ENCODE data around the gene MYO7A.

Gene MYO7A

GRCh38 chr11:77148963-77149715, 21.1 kb downstream of the MYO7A start:
- Histone ChIP-seq H3K4me1 (ENCODE audit: control insufficient read depth, insufficient read depth, low read length) (no peaks in the 10 kb centered on the region), H3K9ac (ENCODE audit: low read length in 2 of 2) (no peak overlapping the region), H3K36me3 (ENCODE audit: control insufficient read depth in 2 of 2, insufficient read depth in 2 of 2, low read length in 2 of 2) (no peaks in the 10 kb centered on the region), H3K4me3 (ENCODE audit: low read length in 2 of 2) (no peak overlapping the region), H3K27me3 (ENCODE audit: control insufficient read depth in 1 of 2, insufficient read depth in 2 of 2, low read length in 2 of 2) (peaks cover 2 to 7% of the 10 kb centered on the region in 2 donors), H3K9me3 (ENCODE audit: control insufficient read depth in 2 of 2, low read length in 2 of 2) (no peaks in the 10 kb centered on the region), H3K27ac (ENCODE audit: low read length) (no peak overlapping the region)

DNA sequence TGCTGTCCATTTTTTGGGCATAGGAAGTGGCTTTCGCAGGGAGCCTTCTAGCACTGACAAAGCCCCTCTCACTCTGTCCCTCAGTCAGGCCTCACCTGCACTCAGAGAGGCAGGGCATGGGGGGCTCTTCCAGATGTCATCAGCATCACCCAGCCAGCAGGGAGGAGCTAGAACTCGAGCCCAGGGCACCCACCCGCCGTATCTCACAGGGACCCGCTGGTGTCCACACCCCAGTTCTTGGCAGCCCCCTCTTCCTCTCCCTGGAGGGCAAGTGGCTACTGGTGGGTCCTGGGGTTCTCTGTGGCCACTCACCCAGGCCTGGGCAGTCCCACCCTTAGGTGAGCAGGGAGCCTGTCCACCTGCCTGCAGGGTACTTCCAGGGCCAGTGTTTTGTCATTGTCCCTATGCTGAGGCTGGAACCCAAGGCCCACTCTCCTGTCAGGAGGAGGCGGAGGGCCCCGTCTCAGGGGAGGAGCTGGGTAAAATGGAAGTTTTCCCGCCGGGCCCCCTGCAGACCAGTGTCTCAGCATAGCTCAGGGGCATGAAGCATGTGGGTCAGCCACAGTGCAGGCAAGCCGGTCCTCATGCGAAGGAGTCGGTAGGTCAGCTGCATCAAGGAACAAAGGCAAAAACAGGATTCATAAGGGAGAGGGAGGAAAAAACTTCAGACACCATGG, 21.8 kb downstream of the MYO7A start:
- H3K9ac ChIP-seq (ENCODE audit: low read length in 2 of 2), result no peak overlapping the region

DNA sequence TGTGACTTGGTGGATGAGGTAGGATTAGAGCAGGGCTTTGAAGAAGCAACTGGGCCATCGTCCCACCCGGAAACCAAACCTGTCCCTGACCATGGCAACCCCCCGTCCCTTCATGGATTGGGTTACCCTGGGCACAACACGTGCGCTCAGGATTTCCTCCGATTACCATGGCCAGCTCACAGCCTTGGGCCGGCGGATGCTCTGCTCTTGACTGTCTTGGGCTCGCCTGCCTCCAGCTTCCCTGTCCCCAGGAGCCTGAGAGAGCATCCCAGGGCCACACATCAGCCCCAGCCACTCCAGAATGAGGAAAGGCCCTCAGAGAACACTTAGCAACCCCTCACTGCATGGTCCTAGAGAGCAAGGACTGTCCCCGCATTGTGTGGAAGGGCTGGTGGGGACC, 22.8 kb downstream of the MYO7A start:
- H3K36me3 ChIP-seq (ENCODE audit: control insufficient read depth in 2 of 2, insufficient read depth in 2 of 2, low read length in 2 of 2), result no peaks in the 10 kb centered on the region
- no peak overlapping the region for H3K9ac ChIP-seq (ENCODE audit: low read length in 2 of 2)
- H3K9me3 ChIP-seq (ENCODE audit: control insufficient read depth in 2 of 2, low read length in 2 of 2), result no peaks in the 10 kb centered on the region
- H3K4me1 ChIP-seq (ENCODE audit: control insufficient read depth, insufficient read depth, low read length), result no peaks in the 10 kb centered on the region
- peaks cover 2 to 7% of the 10 kb centered on the region in 2 donors for H3K27me3 ChIP-seq (ENCODE audit: control insufficient read depth in 1 of 2, insufficient read depth in 2 of 2, low read length in 2 of 2)
- no peak overlapping the region for H3K27ac ChIP-seq (ENCODE audit: low read length)
- no peak overlapping the region for H3K4me3 ChIP-seq (ENCODE audit: low read length in 2 of 2)

More for the DNA sequence above, 21.8 kb downstream of the MYO7A start:
- H3K27me3 ChIP-seq (ENCODE audit: control insufficient read depth in 1 of 2, insufficient read depth in 2 of 2, low read length in 2 of 2), result peaks cover 2 to 7% of the 10 kb centered on the region in 2 donors
- no peaks in the 10 kb centered on the region for H3K9me3 ChIP-seq (ENCODE audit: control insufficient read depth in 2 of 2, low read length in 2 of 2)
- H3K4me3 ChIP-seq (ENCODE audit: low read length in 2 of 2), result no peak overlapping the region
- no peaks in the 10 kb centered on the region for H3K36me3 ChIP-seq (ENCODE audit: control insufficient read depth in 2 of 2, insufficient read depth in 2 of 2, low read length in 2 of 2)
- H3K4me1 ChIP-seq (ENCODE audit: control insufficient read depth, insufficient read depth, low read length), result no peaks in the 10 kb centered on the region
- no peak overlapping the region for H3K27ac ChIP-seq (ENCODE audit: low read length)

DNA sequence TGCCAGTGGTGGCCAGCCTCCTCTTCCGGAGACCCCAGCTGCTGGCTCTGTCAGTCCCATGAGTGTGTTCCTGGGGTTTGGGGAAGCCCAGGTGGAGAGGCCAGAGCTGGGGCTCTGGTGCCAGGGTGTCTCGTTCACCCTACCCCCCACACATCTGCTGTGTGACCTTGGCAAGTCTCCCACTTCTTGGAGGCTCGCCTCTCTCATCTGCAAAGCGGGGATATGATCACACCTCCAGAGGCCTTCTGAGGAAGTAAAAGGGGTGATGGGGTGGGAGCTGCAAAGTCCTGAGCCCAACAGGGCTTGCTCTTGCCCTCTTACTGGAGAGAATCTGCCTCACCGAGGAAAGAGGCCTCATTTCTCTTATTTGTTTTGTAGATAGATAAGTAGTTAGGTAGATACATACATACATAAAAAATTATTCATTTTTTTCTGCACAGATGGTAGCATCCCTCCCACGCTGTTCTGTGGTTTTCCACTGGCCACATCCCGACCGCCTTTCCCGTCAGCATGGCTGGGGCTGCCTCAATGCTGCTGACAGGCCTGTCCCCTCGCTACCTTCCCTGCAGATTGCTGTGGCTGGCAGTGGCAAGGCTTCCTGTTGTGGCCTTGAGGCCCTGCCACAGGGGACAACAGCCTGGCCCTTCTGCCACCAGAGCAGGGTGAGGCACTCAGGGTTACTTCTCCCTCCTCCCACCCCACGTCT, 23.9 kb downstream of the MYO7A start:
- Histone ChIP-seq H3K9ac (ENCODE audit: low read length in 2 of 2) (no peak overlapping the region), H3K27ac (ENCODE audit: low read length) (no peak overlapping the region), H3K4me1 (ENCODE audit: control insufficient read depth, insufficient read depth, low read length) (no peaks in the 10 kb centered on the region), H3K4me3 (ENCODE audit: low read length in 2 of 2) (no peak overlapping the region), H3K9me3 (ENCODE audit: control insufficient read depth in 2 of 2, low read length in 2 of 2) (no peaks in the 10 kb centered on the region), H3K36me3 (ENCODE audit: control insufficient read depth in 2 of 2, insufficient read depth in 2 of 2, low read length in 2 of 2) (no peaks in the 10 kb centered on the region), H3K27me3 (ENCODE audit: control insufficient read depth in 1 of 2, insufficient read depth in 2 of 2, low read length in 2 of 2) (peaks cover 2 to 7% of the 10 kb centered on the region in 2 donors)

- H3K4me3 ChIP-seq (ENCODE audit: low read length in 2 of 2), result no peak overlapping the region
- no peaks in the 10 kb centered on the region for H3K4me1 ChIP-seq (ENCODE audit: control insufficient read depth, insufficient read depth, low read length)
- H3K27me3 ChIP-seq (ENCODE audit: control insufficient read depth in 1 of 2, insufficient read depth in 2 of 2, low read length in 2 of 2), result peaks cover 2 to 4% of the 10 kb centered on the region in 2 donors
- H3K36me3 ChIP-seq (ENCODE audit: control insufficient read depth in 2 of 2, insufficient read depth in 2 of 2, low read length in 2 of 2), result no peaks in the 10 kb centered on the region
- no peak overlapping the region for H3K27ac ChIP-seq (ENCODE audit: low read length)
- no peak overlapping the region for H3K9ac ChIP-seq (ENCODE audit: low read length in 2 of 2)
- H3K9me3 ChIP-seq (ENCODE audit: control insufficient read depth in 2 of 2, low read length in 2 of 2), result no peaks in the 10 kb centered on the region
These were observed 24.8 kb downstream of the MYO7A start for GRCh38 chr11:77152846-77153245.

DNA sequence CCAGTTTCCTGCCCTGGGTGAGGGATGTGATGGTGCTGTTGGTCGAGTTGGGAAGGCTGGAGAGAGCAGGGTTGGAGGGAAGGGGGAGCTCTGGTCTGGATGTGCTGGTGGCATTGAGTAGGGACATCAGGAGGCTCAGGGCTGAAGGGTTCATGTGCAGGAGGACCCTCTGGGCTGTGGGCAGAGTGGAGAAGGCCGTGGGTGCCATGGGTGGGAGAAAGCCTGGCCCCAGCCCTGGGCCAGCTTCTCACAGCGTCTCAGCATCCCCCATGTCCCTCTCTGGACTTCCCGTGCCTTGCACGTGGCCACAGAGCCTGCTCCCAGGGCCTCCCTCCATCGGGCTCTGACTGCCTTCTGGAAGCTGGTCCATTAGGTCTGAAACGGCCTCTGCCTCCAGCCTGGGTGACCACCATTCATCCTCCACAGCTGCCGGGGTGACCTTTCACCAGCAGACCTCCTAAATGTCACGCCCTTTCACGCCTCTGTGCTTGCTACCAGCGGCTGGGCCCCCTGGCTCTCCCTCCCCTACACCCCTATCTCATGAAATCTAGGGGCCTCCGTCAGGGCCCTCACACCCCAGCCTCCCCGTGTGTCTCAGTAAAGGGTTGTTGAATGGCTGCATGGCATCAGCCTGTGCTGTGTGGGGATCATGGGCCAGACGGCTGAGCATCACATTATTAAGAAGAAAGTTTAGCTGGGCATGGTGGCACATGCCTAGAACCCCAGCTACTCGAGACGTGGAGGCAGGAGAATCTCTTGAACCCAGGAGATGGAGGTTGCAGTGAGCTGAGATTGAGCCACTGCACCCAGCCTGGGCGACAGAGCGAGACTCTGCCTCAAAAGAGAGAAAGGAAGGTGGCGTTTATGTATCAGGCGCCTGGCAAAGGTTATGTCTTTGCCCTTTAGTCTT, 25.5 kb downstream of the MYO7A start:
- Histone ChIP-seq H3K9me3 (ENCODE audit: control insufficient read depth in 2 of 2, low read length in 2 of 2) (no peaks in the 10 kb centered on the region), H3K27ac (ENCODE audit: low read length) (no peak overlapping the region), H3K4me3 (ENCODE audit: low read length in 2 of 2) (no peak overlapping the region), H3K4me1 (ENCODE audit: control insufficient read depth, insufficient read depth, low read length) (no peaks in the 10 kb centered on the region), H3K36me3 (ENCODE audit: control insufficient read depth in 2 of 2, insufficient read depth in 2 of 2, low read length in 2 of 2) (no peaks in the 10 kb centered on the region), H3K27me3 (ENCODE audit: control insufficient read depth in 1 of 2, insufficient read depth in 2 of 2, low read length in 2 of 2) (no peaks in the 10 kb centered on the region), H3K9ac (ENCODE audit: low read length in 2 of 2) (no peak overlapping the region)

DNA sequence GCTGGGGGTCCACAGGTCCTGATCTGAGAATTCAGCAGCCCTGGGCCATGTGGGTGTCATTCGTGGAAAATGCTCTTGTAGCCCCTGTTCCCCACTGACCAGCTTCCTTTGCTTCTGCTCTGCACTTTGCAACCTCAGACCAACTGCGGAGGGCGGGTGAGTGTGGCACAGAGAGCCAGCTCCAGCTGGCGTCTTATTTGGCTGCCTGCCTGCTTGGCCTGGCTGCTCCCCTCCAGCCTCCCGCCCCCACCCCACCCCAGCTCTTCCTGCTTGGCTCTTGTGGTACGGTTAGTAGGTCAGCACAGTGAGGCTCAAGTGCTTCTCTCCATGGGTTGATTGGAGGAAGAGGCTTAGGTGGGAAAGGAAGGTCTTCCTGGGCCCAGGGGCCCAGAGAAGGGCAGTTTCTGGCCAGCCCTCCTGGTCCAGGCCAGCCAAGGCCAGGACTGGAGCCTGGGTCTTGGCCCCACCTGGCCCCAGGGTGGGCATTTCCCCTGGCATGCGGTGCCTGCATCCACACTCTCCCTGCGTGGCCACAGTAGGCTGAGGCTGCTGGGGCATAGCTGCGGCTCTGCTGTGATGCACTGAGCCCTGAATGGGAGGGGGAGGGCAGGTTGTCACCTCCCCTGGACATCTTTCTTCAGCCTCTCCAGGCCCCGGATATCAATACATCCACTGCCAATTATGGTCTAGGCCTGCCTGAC, 26.5 kb downstream of the MYO7A start:
- Histone ChIP-seq H3K9me3 (ENCODE audit: control insufficient read depth in 2 of 2, low read length in 2 of 2) (no peaks in the 10 kb centered on the region), H3K27ac (ENCODE audit: low read length) (no peak overlapping the region), H3K9ac (ENCODE audit: low read length in 2 of 2) (no peak overlapping the region), H3K36me3 (ENCODE audit: control insufficient read depth in 2 of 2, insufficient read depth in 2 of 2, low read length in 2 of 2) (no peaks in the 10 kb centered on the region), H3K4me1 (ENCODE audit: control insufficient read depth, insufficient read depth, low read length) (no peaks in the 10 kb centered on the region), H3K4me3 (ENCODE audit: low read length in 2 of 2) (no peak overlapping the region), H3K27me3 (ENCODE audit: control insufficient read depth in 1 of 2, insufficient read depth in 2 of 2, low read length in 2 of 2) (no peaks in the 10 kb centered on the region)

GRCh38 chr11:77155082-77155475, 27.0 kb downstream of the MYO7A start:
- H3K9me3 ChIP-seq (ENCODE audit: control insufficient read depth in 2 of 2, low read length in 2 of 2), result no peaks in the 10 kb centered on the region
- H3K4me1 ChIP-seq (ENCODE audit: control insufficient read depth, insufficient read depth, low read length), result no peaks in the 10 kb centered on the region
- H3K9ac ChIP-seq (ENCODE audit: low read length in 2 of 2), result no peak overlapping the region
- no peak overlapping the region for H3K27ac ChIP-seq (ENCODE audit: low read length)
- H3K27me3 ChIP-seq (ENCODE audit: control insufficient read depth in 1 of 2, insufficient read depth in 2 of 2, low read length in 2 of 2), result no peaks in the 10 kb centered on the region
- H3K4me3 ChIP-seq (ENCODE audit: low read length in 2 of 2), result no peak overlapping the region
- no peaks in the 10 kb centered on the region for H3K36me3 ChIP-seq (ENCODE audit: control insufficient read depth in 2 of 2, insufficient read depth in 2 of 2, low read length in 2 of 2)

DNA sequence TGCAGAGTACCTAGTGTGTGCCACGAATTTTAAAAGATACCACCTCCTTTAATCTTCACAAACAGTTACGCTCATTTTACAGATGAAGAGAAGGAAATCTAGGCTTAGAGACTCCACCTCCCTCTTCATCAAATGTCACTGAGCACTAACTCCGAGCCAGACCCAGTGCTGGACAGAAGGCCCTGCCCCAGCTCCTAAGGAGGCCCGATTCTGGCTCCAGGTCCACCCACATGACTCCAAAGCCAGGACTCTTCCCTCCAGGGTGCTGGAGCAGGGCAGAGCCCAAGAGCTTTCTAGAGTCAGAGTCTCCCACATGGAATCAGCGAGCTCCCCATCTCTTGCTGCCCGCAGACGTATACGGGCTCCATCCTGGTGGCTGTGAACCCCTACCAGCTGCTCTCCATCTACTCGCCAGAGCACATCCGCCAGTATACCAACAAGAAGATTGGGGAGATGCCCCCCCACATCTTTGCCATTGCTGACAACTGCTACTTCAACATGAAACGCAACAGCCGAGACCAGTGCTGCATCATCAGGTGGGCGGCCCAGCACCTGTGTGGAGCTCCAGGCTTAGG, 27.6 kb downstream of the MYO7A start:
- no peaks in the 10 kb centered on the region for H3K36me3 ChIP-seq (ENCODE audit: control insufficient read depth in 2 of 2, insufficient read depth in 2 of 2, low read length in 2 of 2)
- H3K9me3 ChIP-seq (ENCODE audit: control insufficient read depth in 2 of 2, low read length in 2 of 2), result no peaks in the 10 kb centered on the region
- no peaks in the 10 kb centered on the region for H3K4me1 ChIP-seq (ENCODE audit: control insufficient read depth, insufficient read depth, low read length)
- no peaks in the 10 kb centered on the region for H3K27me3 ChIP-seq (ENCODE audit: control insufficient read depth in 1 of 2, insufficient read depth in 2 of 2, low read length in 2 of 2)
- H3K4me3 ChIP-seq (ENCODE audit: low read length in 2 of 2), result no peak overlapping the region
- no peak overlapping the region for H3K9ac ChIP-seq (ENCODE audit: low read length in 2 of 2)
- no peak overlapping the region for H3K27ac ChIP-seq (ENCODE audit: low read length)

Measured in stomach smooth muscle (tissue), 2 donors.